ENCODE measurements around the gene RPS25. TPM values are rescaled to one million over a fixed set of nuclear protein-coding genes. Genes with fewer than 3 reads are reported as not detected.

Gene RPS25
- total and polyA plus RNA-seq, 10 donors, result 945 to 5,214 (median 1,205) TPM

DNA sequence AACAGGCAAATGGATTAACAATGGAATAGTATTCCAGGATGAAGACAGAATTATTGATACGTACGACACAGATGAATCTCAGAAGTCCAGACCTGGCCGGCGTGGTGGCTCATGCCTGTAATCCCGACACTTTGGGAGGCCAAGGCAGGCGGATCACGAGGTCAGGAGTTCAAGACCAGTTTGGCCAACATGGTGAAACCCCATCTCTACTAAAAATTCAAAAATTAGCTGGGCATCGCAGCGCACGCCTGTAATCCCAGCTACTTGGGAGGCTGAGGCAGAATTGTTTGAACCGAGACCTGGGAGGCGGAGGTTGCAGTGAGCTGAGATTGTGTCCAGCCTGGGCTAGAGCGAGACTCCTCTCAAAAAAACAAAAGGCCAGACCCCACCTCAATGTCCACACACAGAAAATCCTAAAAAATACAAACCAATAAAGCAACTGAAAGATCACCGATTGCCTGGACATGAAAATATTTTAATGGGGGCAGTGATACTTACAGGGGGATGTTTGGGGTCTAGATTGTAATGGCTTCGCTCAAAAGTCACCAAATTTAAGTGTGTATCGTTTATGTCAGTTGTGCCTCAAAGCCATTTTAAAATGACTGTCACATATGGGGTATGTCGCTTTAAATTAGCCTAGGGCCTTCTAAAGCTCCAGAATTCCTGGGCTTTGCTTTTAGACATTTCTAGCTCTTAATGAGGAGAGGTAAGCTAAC is 3.8 kb downstream of the RPS25 start:
- Histone ChIP-seq H3K36me3 (peaks cover 0 to 79% (median 62%) of the 10 kb centered on the region in 6 donors), H3K4me1 (peaks cover 21 to 43% (median 31%) of the 10 kb centered on the region in 6 donors), H3K27ac (no peak overlapping the region), H3K27me3 (replicated peaks in 1 of 7) (no peaks in the 10 kb centered on the region), H3K4me3 (no peak overlapping the region), H3K9me3 (no peaks in the 10 kb centered on the region)
- TF ChIP-seq POLR2AphosphoS5 (IDR thresholded peaks at IDR 0.05), result peak in 1 of 3 donors; percentile 23
- TF ChIP-seq, protein P1, sequence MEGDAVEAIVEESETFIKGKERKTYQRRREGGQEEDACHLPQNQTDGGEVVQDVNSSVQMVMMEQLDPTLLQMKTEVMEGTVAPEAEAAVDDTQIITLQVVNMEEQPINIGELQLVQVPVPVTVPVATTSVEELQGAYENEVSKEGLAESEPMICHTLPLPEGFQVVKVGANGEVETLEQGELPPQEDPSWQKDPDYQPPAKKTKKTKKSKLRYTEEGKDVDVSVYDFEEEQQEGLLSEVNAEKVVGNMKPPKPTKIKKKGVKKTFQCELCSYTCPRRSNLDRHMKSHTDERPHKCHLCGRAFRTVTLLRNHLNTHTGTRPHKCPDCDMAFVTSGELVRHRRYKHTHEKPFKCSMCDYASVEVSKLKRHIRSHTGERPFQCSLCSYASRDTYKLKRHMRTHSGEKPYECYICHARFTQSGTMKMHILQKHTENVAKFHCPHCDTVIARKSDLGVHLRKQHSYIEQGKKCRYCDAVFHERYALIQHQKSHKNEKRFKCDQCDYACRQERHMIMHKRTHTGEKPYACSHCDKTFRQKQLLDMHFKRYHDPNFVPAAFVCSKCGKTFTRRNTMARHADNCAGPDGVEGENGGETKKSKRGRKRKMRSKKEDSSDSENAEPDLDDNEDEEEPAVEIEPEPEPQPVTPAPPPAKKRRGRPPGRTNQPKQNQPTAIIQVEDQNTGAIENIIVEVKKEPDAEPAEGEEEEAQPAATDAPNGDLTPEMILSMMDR (IDR thresholded peaks at IDR 0.05 in 8 of 11, conservative IDR thresholded peaks at IDR 0.05 in 3 of 11), result no peak
- no peak for TF ChIP-seq POLR2A (IDR thresholded peaks at IDR 0.05)
- DNase-seq, result peak; percentile 52
- WGBS, 5 donors, result 92 to 97% (median 95%) methylated on average over 17 of the region's 17 CpGs
- intact Hi-C loops (cut with DNase I; ENCODE audit: low total_unique reads), result no loop called here

DNA sequence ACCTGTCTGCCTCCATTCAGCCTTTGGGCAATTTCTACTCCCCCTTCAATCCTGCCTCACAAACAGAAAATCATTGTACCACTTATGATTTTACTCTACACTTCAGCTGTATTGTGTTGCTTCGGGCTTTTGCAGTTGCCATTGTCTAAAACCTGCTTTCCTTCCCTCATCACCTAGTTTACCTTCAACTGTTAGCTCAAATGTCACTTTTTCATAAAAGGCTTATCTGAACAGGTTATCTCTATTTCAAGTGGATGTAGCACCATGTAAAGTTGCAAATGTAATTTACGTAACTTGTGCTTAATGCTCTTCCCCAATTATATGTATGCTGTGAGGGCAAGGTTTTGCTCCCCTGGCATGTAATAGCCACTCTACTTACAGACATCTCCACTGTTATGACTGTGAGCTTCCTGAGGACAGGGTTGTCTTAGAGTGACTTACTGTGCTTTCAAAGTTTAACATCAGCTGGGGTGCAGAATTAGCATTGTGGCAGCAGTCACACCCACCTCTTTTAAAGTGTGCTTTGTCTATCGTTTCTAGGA is 5.4 kb downstream of the RPS25 start:
- H3K4me3 ChIP-seq, result no peak overlapping the region
- peak overlapping the region in 1 of 8 donors; percentile 3 for H3K27ac ChIP-seq
- no peak for DNase-seq
- H3K9me3 ChIP-seq, result no peaks in the 10 kb centered on the region
- intact Hi-C loops (cut with DNase I; ENCODE audit: low total_unique reads), result no loop called here
- WGBS, 5 donors, result 78 to 90% (median 86%) methylated on average over 3 of the region's 3 CpGs
- H3K27me3 ChIP-seq (replicated peaks in 1 of 7), result no peaks in the 10 kb centered on the region
- TF ChIP-seq POLR2A (IDR thresholded peaks at IDR 0.05) (no peak), POLR2AphosphoS5 (IDR thresholded peaks at IDR 0.05) (no peak)
- TF ChIP-seq, protein P1 (IDR thresholded peaks at IDR 0.05 in 8 of 11, conservative IDR thresholded peaks at IDR 0.05 in 3 of 11), result no peak
- H3K36me3 ChIP-seq, result peaks cover 0 to 95% (median 72%) of the 10 kb centered on the region in 6 donors
- peaks cover 21 to 35% (median 28%) of the 10 kb centered on the region in 6 donors for H3K4me1 ChIP-seq

DNA sequence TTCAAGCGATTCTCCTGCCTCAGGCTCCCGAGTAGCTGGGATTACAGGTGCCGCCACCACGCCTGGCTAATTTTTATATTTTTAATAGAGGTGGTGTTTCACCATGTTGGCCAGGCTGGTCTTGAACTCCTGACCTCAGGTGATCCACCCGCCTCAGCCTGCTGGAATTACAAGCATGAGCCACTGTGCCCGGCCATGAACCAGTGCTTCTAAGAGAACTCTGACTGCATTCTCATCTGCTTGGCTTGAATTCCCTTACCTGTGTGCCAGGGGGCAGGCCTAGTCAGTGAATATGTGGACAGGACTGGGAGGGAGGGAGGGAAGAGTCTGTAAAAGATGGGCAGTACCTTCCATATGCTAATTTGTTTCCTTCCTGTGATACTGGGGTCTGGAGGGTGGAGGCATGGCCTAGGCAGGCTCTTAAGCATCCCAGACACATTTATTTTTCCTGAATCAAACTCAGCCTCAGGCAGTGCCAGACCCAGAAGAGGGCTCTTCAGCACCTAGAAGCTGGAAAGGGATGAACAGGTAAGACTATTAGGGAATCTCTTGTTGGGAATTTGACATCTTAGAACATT is 6.6 kb downstream of the RPS25 start:
- H3K27me3 ChIP-seq (replicated peaks in 1 of 7), result no peaks in the 10 kb centered on the region
- 90 to 96% (median 92%) methylated on average over 5 to 6 of the region's 6 CpGs for WGBS, 5 donors
- intact Hi-C loops (cut with DNase I; ENCODE audit: low total_unique reads), result no loop called here
- TF ChIP-seq POLR2AphosphoS5 (IDR thresholded peaks at IDR 0.05), result no peak
- TF ChIP-seq, protein P1 (IDR thresholded peaks at IDR 0.05 in 8 of 11, conservative IDR thresholded peaks at IDR 0.05 in 3 of 11), result no peak
- no peak for TF ChIP-seq POLR2A (IDR thresholded peaks at IDR 0.05)
- DNase-seq, result peak; percentile 59
- H3K4me3 ChIP-seq, result no peak overlapping the region
- peaks cover 12 to 24% (median 16%) of the 10 kb centered on the region in 6 donors for H3K4me1 ChIP-seq
- H3K9me3 ChIP-seq, result no peaks in the 10 kb centered on the region
- no peak overlapping the region for H3K27ac ChIP-seq
- H3K36me3 ChIP-seq, result peaks cover 0 to 100% (median 82%) of the 10 kb centered on the region in 6 donors

DNA sequence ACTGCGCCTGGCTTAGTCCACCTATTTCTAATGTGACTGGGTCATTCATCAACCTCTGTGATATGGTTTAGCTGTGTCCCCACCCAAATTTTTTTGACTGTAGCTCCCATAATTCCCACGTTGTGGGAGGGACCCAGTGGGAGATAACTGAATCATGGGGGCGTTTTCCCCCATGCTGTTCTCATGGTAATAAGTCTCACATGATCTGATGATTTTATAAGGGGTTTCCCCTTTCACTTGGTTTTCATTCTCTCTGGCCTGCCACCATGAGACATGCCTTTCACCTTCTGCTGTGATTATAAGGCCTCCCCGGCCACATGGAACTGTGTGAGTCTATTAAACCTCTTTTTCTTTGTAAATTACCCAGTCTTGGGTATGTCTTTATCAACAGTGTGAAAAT is 11.5 kb downstream of the RPS25 start:
- no peaks in the 10 kb centered on the region for H3K9me3 ChIP-seq
- H3K4me3 ChIP-seq, result no peak overlapping the region
- TF ChIP-seq, protein P1 (IDR thresholded peaks at IDR 0.05 in 8 of 11, conservative IDR thresholded peaks at IDR 0.05 in 3 of 11), result no peak
- TF ChIP-seq POLR2AphosphoS5 (IDR thresholded peaks at IDR 0.05) (no peak), POLR2A (IDR thresholded peaks at IDR 0.05) (no peak)
- no peak overlapping the region for H3K27ac ChIP-seq
- peak; percentile 0 for DNase-seq
- H3K36me3 ChIP-seq, result peaks cover 0 to 100% (median 63%) of the 10 kb centered on the region in 6 donors
- no peaks in the 10 kb centered on the region for H3K4me1 ChIP-seq
- 79 to 86% (median 82%) methylated on average over 4 of the region's 4 CpGs for WGBS, 5 donors
- H3K27me3 ChIP-seq (replicated peaks in 1 of 7), result no peaks in the 10 kb centered on the region
- intact Hi-C loops (cut with DNase I; ENCODE audit: low total_unique reads), result no loop called here
